GM10266 (cell line): Measurements from ENCODE around the gene ADORA3.
A peak's percentile ranks its signal among the peaks of the same experiment; 100 is the strongest.

Source experiments
- DNase-seq: peaks from one replicate; pipeline ENCODE4 v3.0.0; 2012; ENCODE audit errors: extremely low spot score
- TF ChIP-seq, protein P1 (sequence below): IDR thresholded peaks from 2 replicates; pipeline ENCODE4 v1.5.1; 2012; ENCODE audit warnings: mild to moderate bottlenecking, low read depth; ENCODE audit not compliant: control insufficient read depth, insufficient read depth; ENCODE audit errors: missing control alignments

Gene ADORA3

DNA sequence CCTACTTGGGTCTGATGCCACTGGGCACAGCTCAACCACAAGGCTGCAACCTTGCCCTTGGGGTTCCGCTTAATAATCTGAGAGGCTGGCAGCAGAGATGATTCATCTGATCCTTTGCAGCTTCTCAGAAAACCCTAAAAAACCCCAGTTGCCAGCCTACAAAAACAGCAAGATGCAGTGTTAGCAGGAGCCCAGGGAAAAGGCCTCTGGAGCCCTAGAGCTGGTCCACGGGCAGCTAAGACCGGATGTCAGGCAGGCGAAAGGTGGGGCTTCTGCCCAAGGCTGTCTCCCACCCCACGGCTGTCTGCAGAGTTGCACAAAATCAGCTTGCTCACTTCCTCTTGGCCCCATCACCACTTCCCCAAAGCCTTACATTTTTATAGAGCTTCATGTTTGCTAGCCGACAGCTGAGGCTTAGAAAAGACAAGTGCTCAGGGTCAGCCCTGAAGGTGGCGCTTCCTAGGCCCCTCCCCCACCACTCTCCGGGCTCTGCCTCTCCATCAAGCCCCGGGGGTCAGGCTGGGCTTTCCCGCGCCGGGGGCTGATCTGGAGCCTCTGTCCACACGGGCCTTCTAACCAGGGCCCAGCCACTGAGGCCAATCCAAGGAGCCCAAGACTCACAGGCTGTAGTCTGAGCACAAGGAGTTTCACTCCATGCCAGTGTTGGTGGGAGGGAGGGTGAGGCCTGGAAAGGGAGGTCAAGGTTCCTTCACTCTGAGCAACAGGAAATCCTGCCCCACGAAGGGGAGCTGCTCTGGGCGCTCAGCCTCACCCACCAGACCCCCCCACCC is 4.2 kb upstream of the ADORA3 start:
- DNase-seq: peak; percentile 57
- TF ChIP-seq, protein P1, sequence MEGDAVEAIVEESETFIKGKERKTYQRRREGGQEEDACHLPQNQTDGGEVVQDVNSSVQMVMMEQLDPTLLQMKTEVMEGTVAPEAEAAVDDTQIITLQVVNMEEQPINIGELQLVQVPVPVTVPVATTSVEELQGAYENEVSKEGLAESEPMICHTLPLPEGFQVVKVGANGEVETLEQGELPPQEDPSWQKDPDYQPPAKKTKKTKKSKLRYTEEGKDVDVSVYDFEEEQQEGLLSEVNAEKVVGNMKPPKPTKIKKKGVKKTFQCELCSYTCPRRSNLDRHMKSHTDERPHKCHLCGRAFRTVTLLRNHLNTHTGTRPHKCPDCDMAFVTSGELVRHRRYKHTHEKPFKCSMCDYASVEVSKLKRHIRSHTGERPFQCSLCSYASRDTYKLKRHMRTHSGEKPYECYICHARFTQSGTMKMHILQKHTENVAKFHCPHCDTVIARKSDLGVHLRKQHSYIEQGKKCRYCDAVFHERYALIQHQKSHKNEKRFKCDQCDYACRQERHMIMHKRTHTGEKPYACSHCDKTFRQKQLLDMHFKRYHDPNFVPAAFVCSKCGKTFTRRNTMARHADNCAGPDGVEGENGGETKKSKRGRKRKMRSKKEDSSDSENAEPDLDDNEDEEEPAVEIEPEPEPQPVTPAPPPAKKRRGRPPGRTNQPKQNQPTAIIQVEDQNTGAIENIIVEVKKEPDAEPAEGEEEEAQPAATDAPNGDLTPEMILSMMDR: peak; percentile 34

- no peak for DNase-seq
- TF ChIP-seq, protein P1: no peak
Measured at GRCh38 chr1:111506561-111506960, 3.1 kb upstream of the ADORA3 start.

- DNase-seq: peak; percentile 61
- TF ChIP-seq, protein P1: no peak
Measured at GRCh38 chr1:111505641-111506119, 2.2 kb upstream of the ADORA3 start.

- DNase-seq: no peak
- TF ChIP-seq, protein P1: no peak
Measured at GRCh38 chr1:111504097-111504496, 664 bp upstream of the ADORA3 start.

DNA sequence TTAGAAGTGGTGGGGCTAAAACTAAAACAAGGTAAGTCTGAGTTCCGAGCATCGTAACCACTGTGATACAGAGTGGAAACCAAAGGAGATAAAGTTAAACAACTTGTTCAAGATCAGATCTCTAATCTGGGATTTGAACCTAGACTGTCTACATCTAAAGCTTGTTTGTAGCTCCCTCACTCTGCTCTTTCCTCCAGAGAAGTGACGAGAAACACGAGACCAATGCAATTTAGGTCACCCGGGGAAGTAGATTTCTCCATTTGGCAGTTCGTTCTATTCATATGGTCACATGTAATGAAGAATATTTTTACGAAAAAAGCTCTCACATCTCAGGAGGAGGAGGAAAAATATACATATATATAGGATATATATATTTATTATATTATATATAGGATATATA is 1.8 kb downstream of the ADORA3 start:
- TF ChIP-seq, protein P1: no peak
- DNase-seq: no peak

GRCh38 chr1:111499026-111499785 is 4.2 kb downstream of the ADORA3 start:
- TF ChIP-seq, protein P1: no peak
- no peak for DNase-seq

DNA sequence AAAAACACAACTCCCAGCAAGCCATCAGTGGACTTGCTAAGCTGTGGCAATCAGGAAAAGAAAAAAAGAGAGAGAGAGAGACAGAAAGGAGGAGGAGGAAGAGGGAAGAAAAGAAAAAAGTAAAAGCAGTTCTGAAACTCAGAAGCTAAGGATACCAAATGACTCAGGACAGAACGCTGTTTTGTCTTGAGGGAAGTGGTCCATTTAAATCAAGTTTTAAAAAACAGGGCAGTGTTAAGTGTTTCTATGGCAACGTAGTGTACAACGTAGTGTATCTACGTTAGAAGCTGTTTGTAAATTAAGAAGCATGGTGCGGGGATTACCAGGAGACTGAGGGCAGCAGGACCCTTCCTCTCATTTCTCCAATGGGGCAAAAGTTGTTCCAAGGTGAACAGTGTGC is 5.8 kb downstream of the ADORA3 start:
- DNase-seq: no peak
- TF ChIP-seq, protein P1: no peak
